Right renal cortex interstitium (tissue), 3 donors: ENCODE measurements around the gene BRIP1. TPM values are rescaled to one million over a fixed set of nuclear protein-coding genes. Genes with fewer than 3 reads are reported as not detected.
"Not testable (repeated sequence)": the region's sequence is repeated elsewhere in the genome, so short reads cannot be mapped to it uniquely, and the experiment has no call there.

Experiments
- DNase-seq, 3 donors: peaks; one replicate each; pipeline ENCODE4 v3.0.0-alpha.2; 2013; ENCODE audit warnings: low read depth in 3 of 3, low spot score in 2 of 3
- polyA plus RNA-seq, 3 donors: library from polyadenylated mRNA; unstranded; fragments of 120-200 nt; gene quantifications; one replicate each; pipeline ENCODE4 v1.2.1, GENCODE V29; 2013; ENCODE audit not compliant: insufficient read length in 3 of 3

BRIP1 gene
- polyA plus RNA-seq, 3 donors = 9.4 to 10.4 (median 10.3) TPM

- DNase-seq = not testable (repeated sequence)
Observed at GRCh38 chr17:61674609-61675008, 188.7 kb downstream of the BRIP1 start.

- DNase-seq = not testable (repeated sequence)
Observed at GRCh38 chr17:61673019-61673897, 190.1 kb downstream of the BRIP1 start.

DNA sequence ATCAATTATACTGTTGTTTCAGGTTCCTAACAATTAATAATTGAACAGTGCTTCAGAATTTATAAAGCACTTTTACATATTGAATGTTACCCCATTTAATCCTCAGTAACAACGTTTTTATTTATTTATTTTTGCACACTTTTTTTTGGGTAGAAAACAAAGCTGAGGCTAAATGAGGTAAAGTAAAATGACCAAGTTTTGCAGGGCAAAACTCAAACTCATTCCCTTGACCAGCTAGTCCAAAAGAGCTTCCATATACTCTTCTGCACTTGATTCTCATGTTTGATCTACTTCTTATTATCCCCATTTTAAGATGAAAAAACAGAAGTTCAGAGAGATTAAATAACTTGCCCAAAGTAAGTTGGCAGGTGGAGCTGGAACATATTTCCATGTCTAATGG, 191.2 kb downstream of the BRIP1 start:
- no peak for DNase-seq

DNA sequence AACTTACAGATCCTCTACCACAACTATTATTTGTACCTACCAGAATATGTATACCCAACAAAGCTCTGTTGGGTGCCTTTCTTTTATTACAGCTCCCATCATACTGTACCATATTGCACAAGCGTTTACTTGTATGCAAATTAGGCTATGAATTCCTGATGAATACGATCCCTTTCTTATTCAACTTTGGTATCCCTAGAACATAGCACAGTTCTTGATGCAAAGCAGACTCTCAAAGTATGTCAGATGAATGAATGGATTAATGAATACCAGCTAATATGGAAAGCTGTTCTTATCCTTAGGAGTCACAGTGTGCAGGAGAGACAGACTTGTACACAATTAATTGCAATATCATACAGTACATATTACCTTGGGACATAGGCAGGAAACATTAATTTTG, 192.6 kb downstream of the BRIP1 start:
- no peak for DNase-seq

- DNase-seq = no peak
Observed at GRCh38 chr17:61669522-61669921, 193.8 kb downstream of the BRIP1 start.

DNA sequence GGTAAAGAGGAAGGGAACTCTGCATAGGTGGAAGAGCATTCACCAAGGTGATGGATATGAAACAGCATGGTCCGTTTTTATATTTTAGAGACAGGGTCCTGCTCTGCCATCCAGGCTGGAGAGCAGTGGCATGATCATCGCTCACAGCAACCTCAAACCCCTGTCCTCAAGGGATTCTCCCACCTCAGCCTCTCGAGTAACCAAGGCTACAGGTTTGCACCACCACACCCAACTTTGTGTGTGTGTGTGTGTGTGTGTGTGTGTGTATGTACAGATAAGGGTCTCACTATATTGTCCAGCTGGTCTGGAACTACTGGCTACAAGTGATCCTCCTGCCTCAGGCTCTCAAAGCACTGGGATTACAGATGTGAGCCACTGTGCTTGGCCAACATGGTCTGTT, 194.8 kb downstream of the BRIP1 start:
- no peak for DNase-seq

- not testable (repeated sequence) for DNase-seq
Observed at GRCh38 chr17:61666406-61667088, 196.8 kb downstream of the BRIP1 start.

DNA sequence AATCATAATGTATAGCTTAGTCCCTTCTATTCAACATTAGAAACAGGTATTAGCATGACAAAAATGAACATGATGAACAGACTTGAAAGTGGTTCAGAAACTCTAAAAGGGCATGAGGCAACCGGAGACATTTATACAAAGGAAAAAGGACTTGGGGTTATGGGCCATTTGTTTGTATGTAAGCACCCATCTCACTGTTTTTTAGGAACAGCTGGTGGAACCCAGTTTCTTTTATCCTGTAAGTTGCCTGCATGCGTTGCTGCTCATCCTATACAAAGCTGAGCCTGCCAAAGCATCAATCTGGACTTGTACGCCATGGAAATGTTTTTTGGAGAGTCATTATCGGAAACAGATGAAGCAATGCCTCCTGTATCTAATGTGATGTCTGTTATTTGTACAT, 200.0 kb downstream of the BRIP1 start:
- DNase-seq = no peak

DNA sequence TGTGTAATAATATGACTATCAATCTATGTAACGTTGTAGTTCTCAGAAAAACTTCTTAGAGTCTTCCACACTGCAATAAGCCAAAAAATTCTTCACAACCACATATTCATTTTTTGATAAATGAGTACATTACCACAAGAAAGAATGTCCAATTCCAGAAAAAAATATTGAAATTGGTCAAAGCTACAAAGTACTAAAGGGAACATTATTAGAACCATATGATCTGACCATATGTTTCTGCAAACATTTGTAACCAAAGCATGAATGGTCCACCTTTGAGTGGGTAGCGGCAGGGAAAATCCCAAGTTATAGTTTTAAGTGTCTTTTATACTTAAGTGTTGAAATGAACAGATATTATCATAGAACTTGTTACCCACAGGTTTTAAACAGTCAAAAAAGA, 200.6 kb downstream of the BRIP1 start:
- no peak for DNase-seq

- DNase-seq = no peak
Observed at GRCh38 chr17:61662186-61662585, 201.1 kb downstream of the BRIP1 start.

GRCh38 chr17:61660746-61661485, 202.4 kb downstream of the BRIP1 start:
- no peak for DNase-seq

GRCh38 chr17:61659437-61659836, 203.9 kb downstream of the BRIP1 start:
- no peak for DNase-seq

GRCh38 chr17:61658183-61658582, 205.1 kb downstream of the BRIP1 start:
- DNase-seq = no peak

DNA sequence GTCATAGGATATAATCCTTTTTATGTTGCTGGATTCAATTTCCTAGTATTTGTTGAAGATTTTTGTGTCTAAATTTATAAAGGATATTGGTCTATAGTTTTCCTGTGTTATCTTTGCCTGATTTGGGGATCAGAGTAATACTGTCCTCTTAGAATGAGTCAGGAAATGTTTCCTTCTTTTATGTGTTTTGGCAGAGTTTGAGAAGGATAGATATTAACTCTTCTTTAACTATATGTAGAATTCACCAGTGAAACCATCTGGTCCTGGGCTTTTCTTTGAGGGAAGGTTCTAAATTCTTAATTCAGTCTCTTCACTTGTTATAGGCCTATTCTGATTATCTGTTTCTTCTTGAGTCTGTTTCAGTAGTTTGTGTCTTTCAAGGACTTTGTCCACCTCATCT, 206.0 kb downstream of the BRIP1 start:
- no peak for DNase-seq

DNA sequence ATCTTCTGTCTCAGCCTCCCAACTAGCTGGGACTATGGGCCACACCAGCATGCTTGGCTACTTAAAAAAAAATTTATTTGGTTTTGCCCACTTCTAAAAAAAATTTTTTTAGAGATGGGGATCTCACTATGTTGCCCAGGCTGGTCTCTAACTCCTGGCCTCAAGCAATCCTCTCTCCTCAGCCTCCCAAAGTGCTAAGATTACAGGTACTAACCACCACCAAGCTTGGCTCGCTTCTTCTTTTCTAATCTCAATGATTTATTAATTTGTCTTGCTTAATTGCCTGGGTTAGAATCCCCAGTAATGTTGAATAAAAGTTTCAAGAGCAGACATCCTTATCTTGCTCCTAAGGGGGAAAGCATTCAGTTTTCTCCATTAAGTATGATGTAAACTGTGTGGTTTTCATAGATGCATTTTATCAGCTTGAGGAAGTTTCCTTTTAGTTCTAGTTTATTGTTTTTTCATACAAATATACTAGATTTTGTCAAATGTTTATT, 206.6 kb downstream of the BRIP1 start:
- no peak for DNase-seq

- DNase-seq = no peak
Observed at GRCh38 chr17:61650749-61651148, 212.6 kb downstream of the BRIP1 start.

GRCh38 chr17:61648587-61648986, 214.7 kb downstream of the BRIP1 start:
- no peak for DNase-seq

GRCh38 chr17:61647047-61647446, 216.3 kb downstream of the BRIP1 start:
- no peak for DNase-seq

DNA sequence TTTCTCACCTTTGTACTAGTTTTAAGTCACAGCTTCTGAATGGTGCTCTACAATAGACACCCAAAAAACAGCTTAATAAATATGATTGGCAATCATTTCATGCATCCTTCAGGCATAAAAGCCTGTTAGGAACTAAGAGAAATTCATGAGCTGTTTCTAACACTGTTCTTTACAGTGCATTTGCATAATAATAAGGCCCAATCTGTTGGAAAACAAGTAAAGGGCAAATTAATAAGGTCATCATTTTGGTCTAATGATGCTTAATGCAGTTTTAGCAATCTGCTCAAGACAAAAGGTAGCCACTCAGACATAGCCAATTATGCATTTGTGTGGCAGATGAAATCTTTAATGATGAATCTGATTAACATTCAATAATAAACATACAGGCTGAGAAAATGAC, 216.8 kb downstream of the BRIP1 start:
- DNase-seq = no peak

DNA sequence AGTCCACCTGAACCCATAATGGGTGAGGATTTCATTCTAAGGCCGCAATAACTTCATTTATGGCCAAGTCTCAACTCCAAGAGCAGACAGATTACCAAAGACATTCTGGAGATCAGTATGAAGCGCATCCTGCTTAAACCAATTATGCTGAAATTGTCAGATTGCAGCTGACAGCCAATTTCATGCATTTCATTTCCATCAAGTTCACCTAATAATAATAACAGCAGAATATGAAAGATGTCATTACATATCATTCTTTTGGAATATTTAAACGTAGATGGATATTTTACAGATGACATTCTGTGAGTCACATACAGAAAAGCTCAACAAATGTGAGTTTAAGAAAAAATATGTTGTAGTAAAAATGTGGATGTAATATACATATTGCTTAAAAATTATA, 217.4 kb downstream of the BRIP1 start:
- DNase-seq = no peak
